ENCODE results near the gene ZNF644. TPM values are rescaled to one million over a fixed set of nuclear protein-coding genes. Genes with fewer than 3 reads are reported as not detected.

Gene ZNF644
- total RNA-seq, 1 donor from 2014 or later: 49.8 TPM

GRCh38 chr1:90963651-90964050, 58.2 kb downstream of the ZNF644 start:
- Mint-ChIP-seq H3K4me3 (ENCODE audit: low read depth) (no peak overlapping the region), H3K9me3 (peaks cover under 1% of the 10 kb centered on the region)
- DNase-seq (ENCODE audit: low spot score): no peak

GRCh38 chr1:90963236-90963635, 58.6 kb downstream of the ZNF644 start:
- Mint-ChIP-seq H3K9me3 (peaks cover 5% of the 10 kb centered on the region), H3K36me3 (ENCODE audit: low read depth) (peaks cover 22% of the 10 kb centered on the region), H3K27me3 (ENCODE audit: low read depth) (no peaks in the 10 kb centered on the region), H3K27ac (no peak overlapping the region), H3K4me1 (ENCODE audit: low read depth) (peaks cover 11% of the 10 kb centered on the region), H3K4me3 (ENCODE audit: low read depth) (no peak overlapping the region)
- intact Hi-C loops (cut with micrococcal nuclease): no loop called here
- no peak for DNase-seq (ENCODE audit: low spot score)

More at GRCh38 chr1:90963651-90964050, 58.2 kb downstream of the ZNF644 start:
- H3K27ac Mint-ChIP-seq: no peak overlapping the region
- peaks cover 18% of the 10 kb centered on the region for H3K36me3 Mint-ChIP-seq (ENCODE audit: low read depth)
- H3K4me1 Mint-ChIP-seq (ENCODE audit: low read depth): peaks cover 11% of the 10 kb centered on the region
- intact Hi-C loops (cut with micrococcal nuclease): loop anchor here (2.0 kb wide), 1 partner anchor 243 kb away; no protein-coding TSS in a partner anchor
- H3K27me3 Mint-ChIP-seq (ENCODE audit: low read depth): no peaks in the 10 kb centered on the region

DNA sequence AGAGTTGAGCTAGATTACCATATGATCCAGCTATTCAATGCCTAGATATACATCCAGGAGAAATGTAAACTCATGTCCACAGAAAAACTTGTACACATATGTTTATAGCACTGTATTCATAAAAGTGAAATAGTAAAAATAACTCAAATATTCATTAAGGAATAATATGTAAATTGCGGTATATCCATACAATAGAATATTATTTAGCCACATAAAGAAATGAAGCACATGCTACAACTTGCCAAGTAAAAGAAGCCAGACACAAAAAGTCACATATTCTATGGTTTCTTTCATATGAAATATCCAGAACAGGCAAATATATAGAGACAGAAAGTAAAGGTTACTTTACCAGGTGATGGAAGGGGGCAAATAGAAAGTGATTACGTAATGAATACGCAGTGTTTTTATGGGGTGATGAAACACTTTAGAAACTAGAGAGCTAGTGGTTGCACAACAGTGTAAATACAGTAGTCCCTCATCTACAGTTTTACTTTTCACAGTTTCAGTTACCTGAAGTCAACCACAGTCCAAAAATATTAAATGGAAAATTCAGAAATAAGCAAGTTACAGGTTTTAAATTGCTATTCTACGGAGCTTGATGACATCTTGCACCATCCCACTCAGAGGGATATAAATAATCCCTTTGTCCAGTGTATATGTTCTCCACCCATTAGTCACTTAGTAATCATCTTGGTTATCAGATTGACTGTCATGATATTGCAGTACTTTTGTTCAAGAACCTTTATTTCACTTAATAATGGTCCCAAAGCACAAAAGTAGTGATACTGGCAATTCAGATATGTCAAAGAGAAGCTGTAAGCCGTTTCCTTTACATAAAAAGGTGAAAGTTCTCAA, 62.3 kb downstream of the ZNF644 start:
- Mint-ChIP-seq H3K4me3 (ENCODE audit: low read depth) (no peak overlapping the region), H3K4me1 (ENCODE audit: low read depth) (peaks cover 21% of the 10 kb centered on the region)
- DNase-seq (ENCODE audit: low spot score): no peak

DNA sequence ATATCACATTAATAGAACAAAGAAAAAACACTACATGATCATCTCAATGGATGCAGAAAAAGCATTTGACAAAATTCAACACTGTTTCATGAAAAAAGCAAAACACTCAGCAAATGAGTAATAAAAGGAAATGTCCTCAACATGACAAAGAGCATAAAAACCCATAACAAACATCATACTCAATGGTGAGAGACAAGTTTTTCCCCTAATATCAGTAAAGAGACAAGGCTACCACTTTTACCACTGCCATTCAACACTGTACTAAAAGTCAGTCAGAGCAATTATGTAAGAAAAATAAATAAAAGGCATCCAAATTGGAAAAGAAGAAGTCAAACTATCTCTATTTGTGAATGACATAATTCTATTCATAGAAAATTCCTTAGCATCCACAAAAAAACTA, 64.3 kb downstream of the ZNF644 start:
- Mint-ChIP-seq H3K9me3 (peaks cover 24% of the 10 kb centered on the region), H3K4me1 (ENCODE audit: low read depth) (peaks cover 26% of the 10 kb centered on the region), H3K4me3 (ENCODE audit: low read depth) (no peak overlapping the region), H3K36me3 (ENCODE audit: low read depth) (peaks cover 69% of the 10 kb centered on the region), H3K27me3 (ENCODE audit: low read depth) (no peaks in the 10 kb centered on the region), H3K27ac (no peak overlapping the region)
- intact Hi-C loops (cut with micrococcal nuclease): loop anchor here (5.0 kb wide), 1 partner anchor 35 kb away; no protein-coding TSS in a partner anchor
- no peak for DNase-seq (ENCODE audit: low spot score)

More for the DNA sequence above, 62.3 kb downstream of the ZNF644 start:
- no peak overlapping the region for H3K27ac Mint-ChIP-seq
- intact Hi-C loops (cut with micrococcal nuclease): loop anchor here (5.0 kb wide), 1 partner anchor 37 kb away; no protein-coding TSS in a partner anchor
- no peaks in the 10 kb centered on the region for H3K27me3 Mint-ChIP-seq (ENCODE audit: low read depth)
- H3K9me3 Mint-ChIP-seq: peaks cover 23% of the 10 kb centered on the region
- peaks cover 56% of the 10 kb centered on the region for H3K36me3 Mint-ChIP-seq (ENCODE audit: low read depth)

DNA sequence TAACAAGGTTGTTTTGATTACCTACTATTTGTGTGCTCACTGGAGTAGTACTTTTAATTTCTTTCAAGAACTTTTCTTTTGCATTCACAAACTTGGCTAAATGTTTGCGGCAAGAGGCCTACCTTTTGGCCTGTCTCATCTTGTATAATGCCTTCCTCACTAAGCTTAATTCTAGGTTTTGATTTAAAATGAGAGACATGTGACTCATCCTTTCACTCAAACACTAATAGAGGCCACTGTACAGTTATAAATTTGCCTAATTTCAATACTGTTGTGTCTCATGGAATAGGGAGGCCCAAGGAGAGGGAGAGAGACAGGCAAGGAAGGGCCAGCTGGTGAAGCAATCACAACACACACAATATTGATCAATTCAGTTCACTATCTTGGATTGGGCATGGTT, 66.1 kb downstream of the ZNF644 start:
- peaks cover 35% of the 10 kb centered on the region for H3K4me1 Mint-ChIP-seq (ENCODE audit: low read depth)
- H3K4me3 Mint-ChIP-seq (ENCODE audit: low read depth): no peak overlapping the region
- H3K27me3 Mint-ChIP-seq (ENCODE audit: low read depth): no peaks in the 10 kb centered on the region
- intact Hi-C loops (cut with micrococcal nuclease): loop anchor here (5.0 kb wide), 1 partner anchor 33 kb away; no protein-coding TSS in a partner anchor
- no peak for DNase-seq (ENCODE audit: low spot score)
- H3K9me3 Mint-ChIP-seq: peaks cover 24% of the 10 kb centered on the region
- no peak overlapping the region for H3K27ac Mint-ChIP-seq
- H3K36me3 Mint-ChIP-seq (ENCODE audit: low read depth): peaks cover 69% of the 10 kb centered on the region

GRCh38 chr1:90952906-90953305, 68.9 kb downstream of the ZNF644 start:
- peaks cover 27% of the 10 kb centered on the region for H3K4me1 Mint-ChIP-seq (ENCODE audit: low read depth)
- no peak overlapping the region for H3K27ac Mint-ChIP-seq
- intact Hi-C loops (cut with micrococcal nuclease): no loop called here
- peaks cover 48% of the 10 kb centered on the region for H3K36me3 Mint-ChIP-seq (ENCODE audit: low read depth)
- H3K9me3 Mint-ChIP-seq: peaks cover 17% of the 10 kb centered on the region
- H3K27me3 Mint-ChIP-seq (ENCODE audit: low read depth): no peaks in the 10 kb centered on the region
- H3K4me3 Mint-ChIP-seq (ENCODE audit: low read depth): no peak overlapping the region
- no peak for DNase-seq (ENCODE audit: low spot score)

GRCh38 chr1:90951009-90951408, 70.8 kb downstream of the ZNF644 start:
- Mint-ChIP-seq H3K27ac (no peak overlapping the region), H3K9me3 (peaks cover 10% of the 10 kb centered on the region), H3K4me1 (ENCODE audit: low read depth) (peaks cover 24% of the 10 kb centered on the region), H3K36me3 (ENCODE audit: low read depth) (peaks cover 30% of the 10 kb centered on the region), H3K4me3 (ENCODE audit: low read depth) (no peak overlapping the region), H3K27me3 (ENCODE audit: low read depth) (no peaks in the 10 kb centered on the region)
- no peak for DNase-seq (ENCODE audit: low spot score)
- intact Hi-C loops (cut with micrococcal nuclease): no loop called here

DNA sequence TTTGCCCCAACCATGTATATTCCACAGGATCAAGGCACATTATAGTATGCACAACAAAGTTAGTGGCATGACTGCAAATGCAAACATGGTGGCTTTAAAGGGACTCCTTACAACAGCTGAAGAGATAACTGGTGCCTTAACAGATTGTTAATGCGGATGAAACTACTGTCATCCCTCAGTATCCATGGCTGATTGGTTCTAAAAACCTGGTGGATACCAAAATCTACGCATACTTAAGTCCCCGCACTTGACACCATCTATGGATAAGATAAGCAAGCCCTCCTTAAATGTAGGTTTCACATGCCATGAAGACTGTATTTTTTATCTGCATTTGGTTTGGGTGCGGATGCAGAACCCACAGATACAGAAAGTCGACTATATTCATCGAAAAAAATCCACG, 73.5 kb downstream of the ZNF644 start:
- no peak overlapping the region for H3K27ac Mint-ChIP-seq
- intact Hi-C loops (cut with micrococcal nuclease): no loop called here
- H3K36me3 Mint-ChIP-seq (ENCODE audit: low read depth): peaks cover 10% of the 10 kb centered on the region
- H3K27me3 Mint-ChIP-seq (ENCODE audit: low read depth): no peaks in the 10 kb centered on the region
- H3K4me3 Mint-ChIP-seq (ENCODE audit: low read depth): no peak overlapping the region
- no peak for DNase-seq (ENCODE audit: low spot score)
- H3K4me1 Mint-ChIP-seq (ENCODE audit: low read depth): peaks cover 16% of the 10 kb centered on the region
- no peaks in the 10 kb centered on the region for H3K9me3 Mint-ChIP-seq

- H3K9me3 Mint-ChIP-seq: no peaks in the 10 kb centered on the region
These were observed 75.2 kb downstream of the ZNF644 start for GRCh38 chr1:90946630-90947029.

DNA sequence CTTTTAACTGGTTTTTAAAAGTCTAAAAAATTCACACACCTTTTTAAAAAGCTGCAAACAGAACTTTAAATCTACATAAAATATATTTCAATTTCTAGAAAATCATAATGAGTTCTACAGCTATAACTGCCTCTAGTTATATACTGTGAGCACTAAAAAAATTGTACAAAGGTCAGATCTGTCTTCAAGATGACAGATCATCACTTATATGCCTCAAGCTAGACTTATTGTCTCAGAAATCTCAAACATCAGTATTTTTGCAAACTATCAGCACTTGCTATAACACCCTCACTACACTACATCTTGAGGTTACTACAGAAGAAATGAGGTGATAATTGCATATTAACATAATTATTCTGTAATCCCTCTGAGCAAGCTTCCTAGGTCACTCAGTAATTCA, 76.5 kb downstream of the ZNF644 start:
- Mint-ChIP-seq H3K4me1 (ENCODE audit: low read depth) (no peaks in the 10 kb centered on the region), H3K36me3 (ENCODE audit: low read depth) (peaks cover 13% of the 10 kb centered on the region), H3K27ac (no peak overlapping the region), H3K27me3 (ENCODE audit: low read depth) (no peaks in the 10 kb centered on the region), H3K9me3 (no peaks in the 10 kb centered on the region), H3K4me3 (ENCODE audit: low read depth) (no peak overlapping the region)
- intact Hi-C loops (cut with micrococcal nuclease): no loop called here
- no peak for DNase-seq (ENCODE audit: low spot score)

More at GRCh38 chr1:90946630-90947029, 75.2 kb downstream of the ZNF644 start:
- Mint-ChIP-seq H3K27ac (no peak overlapping the region), H3K4me3 (ENCODE audit: low read depth) (no peak overlapping the region), H3K36me3 (ENCODE audit: low read depth) (no peaks in the 10 kb centered on the region), H3K4me1 (ENCODE audit: low read depth) (peaks cover 7% of the 10 kb centered on the region), H3K27me3 (ENCODE audit: low read depth) (no peaks in the 10 kb centered on the region)
- intact Hi-C loops (cut with micrococcal nuclease): no loop called here
- no peak for DNase-seq (ENCODE audit: low spot score)

GRCh38 chr1:90943966-90944365, 77.9 kb downstream of the ZNF644 start:
- H3K4me3 Mint-ChIP-seq (ENCODE audit: low read depth): no peak overlapping the region
- no peak for DNase-seq (ENCODE audit: low spot score)
- H3K36me3 Mint-ChIP-seq (ENCODE audit: low read depth): peaks cover 26% of the 10 kb centered on the region
- H3K4me1 Mint-ChIP-seq (ENCODE audit: low read depth): no peaks in the 10 kb centered on the region
- H3K27me3 Mint-ChIP-seq (ENCODE audit: low read depth): no peaks in the 10 kb centered on the region
- no peaks in the 10 kb centered on the region for H3K9me3 Mint-ChIP-seq
- no peak overlapping the region for H3K27ac Mint-ChIP-seq
- intact Hi-C loops (cut with micrococcal nuclease): no loop called here

DNA sequence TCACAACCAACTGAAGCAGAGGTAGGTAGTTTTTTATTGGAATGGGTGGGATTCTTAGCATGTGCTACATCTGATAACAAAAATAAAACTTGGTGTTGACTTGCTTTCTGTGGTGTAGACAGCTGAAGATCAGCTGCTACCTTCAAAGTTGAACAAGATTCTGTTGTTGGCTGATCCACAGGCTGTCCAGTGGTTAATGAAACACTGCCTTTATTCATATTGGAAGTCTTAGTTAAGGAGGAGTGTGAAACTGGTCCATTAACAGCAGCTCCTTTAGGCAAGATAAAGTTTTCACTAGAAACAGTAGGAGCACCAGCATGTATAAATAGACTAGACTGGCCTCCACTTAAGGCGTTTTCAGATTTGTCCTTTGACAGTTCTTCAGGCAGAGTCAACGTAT, 81.1 kb downstream of the ZNF644 start:
- no peak overlapping the region for H3K4me3 Mint-ChIP-seq (ENCODE audit: low read depth)
- intact Hi-C loops (cut with micrococcal nuclease): no loop called here
- H3K27ac Mint-ChIP-seq: no peak overlapping the region
- DNase-seq (ENCODE audit: low spot score): no peak
- H3K4me1 Mint-ChIP-seq (ENCODE audit: low read depth): peaks cover 3% of the 10 kb centered on the region
- peaks cover 55% of the 10 kb centered on the region for H3K36me3 Mint-ChIP-seq (ENCODE audit: low read depth)
- H3K9me3 Mint-ChIP-seq: no peaks in the 10 kb centered on the region
- H3K27me3 Mint-ChIP-seq (ENCODE audit: low read depth): no peaks in the 10 kb centered on the region

- no peak overlapping the region for H3K4me3 Mint-ChIP-seq (ENCODE audit: low read depth)
- H3K4me1 Mint-ChIP-seq (ENCODE audit: low read depth): peaks cover 3% of the 10 kb centered on the region
- H3K9me3 Mint-ChIP-seq: no peaks in the 10 kb centered on the region
- H3K27ac Mint-ChIP-seq: peak overlapping the region; percentile 25
- no peak for DNase-seq (ENCODE audit: low spot score)
- no peaks in the 10 kb centered on the region for H3K27me3 Mint-ChIP-seq (ENCODE audit: low read depth)
- intact Hi-C loops (cut with micrococcal nuclease): no loop called here
- H3K36me3 Mint-ChIP-seq (ENCODE audit: low read depth): peaks cover 74% of the 10 kb centered on the region
These were observed 85.1 kb downstream of the ZNF644 start for GRCh38 chr1:90936731-90937130.
